Measurements from ENCODE around the gene LGALS7.
"Not testable (repeated sequence)": the region's sequence is repeated elsewhere in the genome, so short reads cannot be mapped to it uniquely, and the experiment has no call there.

Gene LGALS7

DNA sequence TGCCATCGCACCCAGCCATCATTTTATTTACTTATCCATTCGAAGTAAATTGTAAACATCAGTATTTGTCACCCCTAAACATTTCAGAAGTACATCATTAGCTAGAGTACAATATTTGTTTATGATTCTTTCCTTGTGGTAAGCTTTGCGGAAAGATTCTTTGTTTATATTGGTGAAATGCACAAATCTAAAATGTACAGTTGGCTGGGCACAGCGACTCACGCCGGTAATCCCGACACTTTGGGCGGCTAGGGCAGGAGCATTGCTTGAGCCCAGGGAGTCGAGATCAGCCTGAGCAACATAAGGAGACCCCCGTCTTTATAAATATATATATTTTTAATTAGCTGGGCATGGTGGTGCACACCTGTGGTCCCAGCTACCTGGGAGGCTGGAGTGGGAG lies 25.8 kb upstream of the LGALS7 start:
- DNase-seq = no peak

DNA sequence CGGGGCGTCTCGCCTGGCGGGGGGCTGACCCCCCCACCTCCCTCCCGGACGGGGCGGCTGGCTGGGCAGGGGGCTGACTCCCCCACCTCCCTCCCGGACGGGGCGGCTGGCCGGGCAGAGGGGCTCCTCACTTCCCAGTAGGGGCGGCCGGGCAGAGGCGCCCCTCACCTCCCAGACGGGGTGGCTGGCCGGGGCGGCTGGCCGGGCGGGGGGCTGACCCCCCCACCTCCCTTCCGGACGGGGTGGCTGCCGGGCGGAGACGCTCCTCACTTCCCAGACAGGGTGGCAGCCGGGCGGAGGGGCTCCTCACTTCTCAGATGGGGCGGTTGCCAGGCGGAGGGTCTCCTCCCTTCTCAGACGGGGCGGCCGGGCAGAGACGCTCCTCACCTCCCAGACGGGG lies 24.5 kb upstream of the LGALS7 start:
- not testable (repeated sequence) for DNase-seq

DNA sequence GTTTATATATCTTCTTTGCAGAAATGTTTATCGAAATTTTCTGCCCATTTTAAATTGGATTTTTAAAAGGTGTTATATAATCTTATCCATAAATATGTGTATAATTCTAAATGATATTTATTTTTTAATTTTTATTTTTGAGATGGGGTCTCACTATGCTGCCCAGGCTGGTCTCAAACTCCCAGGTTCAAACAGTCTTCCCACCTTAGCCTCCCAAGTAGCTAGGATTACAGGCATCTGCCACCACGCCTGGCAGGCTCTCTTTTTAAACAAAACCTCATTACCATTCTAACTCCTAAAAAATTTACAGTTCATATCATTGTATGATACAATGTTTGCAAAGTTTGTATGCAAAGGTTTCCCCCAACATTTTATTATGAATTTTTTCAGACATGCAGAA lies 22.8 kb upstream of the LGALS7 start:
- DNase-seq = no peak

DNA sequence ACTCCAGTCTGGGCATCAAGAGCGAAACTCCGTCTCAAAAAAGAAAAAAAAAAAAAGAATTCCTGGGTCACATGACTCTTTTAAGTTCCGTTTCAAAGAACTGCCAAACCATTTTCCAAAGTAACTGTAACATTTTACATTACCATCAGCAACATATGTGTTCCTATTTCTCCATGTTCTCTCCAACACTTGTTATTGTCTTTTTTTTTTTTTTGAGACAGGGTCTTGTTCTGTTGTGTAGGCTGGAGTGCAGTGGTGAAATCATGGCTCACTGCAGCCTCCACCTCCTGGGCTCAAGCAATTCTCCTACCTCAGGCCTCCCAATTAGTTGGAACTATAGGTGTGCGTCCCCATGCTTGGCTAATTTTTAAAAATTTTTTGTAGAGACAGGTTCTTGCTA lies 22.2 kb upstream of the LGALS7 start:
- no peak for DNase-seq

DNA sequence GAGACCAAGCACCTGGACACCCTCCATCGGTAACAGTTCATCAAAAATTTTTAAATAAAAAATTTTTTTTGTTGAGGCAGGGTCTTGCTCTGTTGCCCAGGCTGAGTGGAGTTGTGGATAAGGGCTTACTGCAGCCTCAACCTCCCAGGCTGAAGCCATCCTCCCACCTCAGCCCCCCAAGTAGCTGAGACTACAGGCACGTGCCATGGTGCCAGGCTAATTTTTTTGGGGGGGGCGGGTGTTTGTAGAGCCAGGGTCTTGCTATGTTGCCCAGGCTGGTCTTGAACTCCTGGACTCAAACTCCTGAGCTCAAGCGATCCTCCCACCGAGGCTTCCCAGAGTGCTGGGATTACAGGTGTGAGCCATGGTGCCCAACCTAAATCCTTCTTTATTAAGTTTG lies 20.4 kb upstream of the LGALS7 start:
- DNase-seq = no peak

DNA sequence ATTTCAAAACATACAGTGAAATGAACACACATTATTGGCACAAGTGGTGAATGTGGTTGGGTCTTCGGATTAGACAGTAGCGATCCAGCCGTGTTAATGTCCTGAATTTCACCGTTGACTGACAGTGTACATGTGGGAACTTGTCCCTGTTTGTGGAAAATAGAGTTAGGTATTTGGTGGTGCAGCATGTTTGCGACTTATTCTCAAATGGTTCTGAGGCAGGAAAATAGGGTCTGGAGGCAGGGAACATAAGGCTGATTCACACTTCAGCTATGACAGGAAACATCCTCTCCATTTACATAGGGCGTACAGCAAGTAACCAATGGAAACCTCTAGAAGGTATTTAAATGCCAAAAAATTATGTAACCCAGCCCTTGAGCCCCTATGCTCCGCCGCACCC lies 19.9 kb upstream of the LGALS7 start:
- DNase-seq = peak; percentile 56

DNA sequence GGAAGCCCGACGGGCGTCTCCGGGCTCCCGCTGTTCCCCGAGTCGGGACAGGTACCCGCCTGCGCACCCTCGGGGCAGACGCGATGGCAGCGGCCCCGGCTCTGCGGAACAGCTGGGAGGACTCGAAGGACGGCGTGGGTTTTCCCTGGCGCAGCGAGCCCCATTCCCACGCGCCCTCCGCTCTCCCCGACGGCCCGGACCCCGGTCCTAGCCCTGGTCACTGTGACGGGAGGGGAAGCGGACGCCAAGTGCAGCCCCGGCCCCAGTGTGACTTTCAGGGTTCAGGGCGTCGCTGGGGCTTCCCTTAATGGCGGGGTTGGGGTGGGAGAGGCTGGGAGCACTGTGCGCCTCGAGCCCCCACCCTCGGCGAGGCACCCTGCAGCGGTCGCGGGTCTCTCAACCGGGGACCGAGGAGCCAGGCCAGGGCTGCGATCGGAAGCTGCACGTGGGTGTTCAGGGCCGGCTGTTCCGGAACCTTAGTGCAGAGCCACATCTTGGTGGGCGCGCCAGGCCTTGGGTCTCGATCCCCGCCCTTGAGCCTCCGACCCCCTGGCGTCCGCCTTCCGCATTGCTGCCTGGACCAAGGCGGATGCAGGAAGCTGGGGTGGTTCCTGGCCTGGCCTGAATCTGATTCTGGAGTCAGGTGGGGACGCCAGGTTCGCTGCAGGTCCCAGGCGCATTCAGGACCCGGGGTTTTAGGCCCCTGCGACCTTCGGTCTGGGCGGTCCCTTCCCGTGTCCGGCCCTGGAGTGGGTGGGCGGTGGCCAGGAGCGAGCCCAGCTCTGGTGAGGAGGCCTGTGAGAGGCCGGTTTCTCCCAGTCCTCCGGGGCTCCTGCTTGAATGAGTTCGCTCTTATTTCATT lies 19.2 kb upstream of the LGALS7 start:
- DNase-seq = no peak

DNA sequence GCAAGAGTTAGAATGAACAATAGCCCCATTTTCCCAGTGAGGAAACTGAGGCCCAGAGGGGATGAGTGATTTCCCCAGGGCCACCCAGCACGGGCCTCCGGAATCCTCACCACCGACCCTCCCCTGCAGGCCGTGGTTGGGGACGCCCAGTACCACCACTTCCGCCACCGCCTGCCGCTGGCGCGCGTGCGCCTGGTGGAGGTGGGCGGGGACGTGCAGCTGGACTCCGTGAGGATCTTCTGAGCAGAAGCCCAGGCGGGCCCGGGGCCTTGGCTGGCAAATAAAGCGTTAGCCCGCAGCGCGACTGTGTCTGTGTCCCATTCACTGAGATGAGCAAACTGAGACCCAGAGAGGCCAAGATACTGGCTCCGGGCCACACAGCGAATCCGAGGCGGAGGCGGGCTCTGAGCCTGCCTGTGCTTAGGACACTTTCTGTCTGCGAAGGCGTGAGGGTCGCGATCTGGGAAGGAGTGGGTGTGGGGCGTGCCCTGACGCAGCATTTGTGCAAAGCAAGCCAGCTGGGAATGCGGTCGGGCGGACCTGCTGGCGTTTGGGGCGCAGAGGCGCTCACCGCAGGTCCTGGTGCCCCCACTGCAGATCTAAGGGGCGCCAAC lies 18.2 kb upstream of the LGALS7 start:
- not testable (repeated sequence) for DNase-seq

DNA sequence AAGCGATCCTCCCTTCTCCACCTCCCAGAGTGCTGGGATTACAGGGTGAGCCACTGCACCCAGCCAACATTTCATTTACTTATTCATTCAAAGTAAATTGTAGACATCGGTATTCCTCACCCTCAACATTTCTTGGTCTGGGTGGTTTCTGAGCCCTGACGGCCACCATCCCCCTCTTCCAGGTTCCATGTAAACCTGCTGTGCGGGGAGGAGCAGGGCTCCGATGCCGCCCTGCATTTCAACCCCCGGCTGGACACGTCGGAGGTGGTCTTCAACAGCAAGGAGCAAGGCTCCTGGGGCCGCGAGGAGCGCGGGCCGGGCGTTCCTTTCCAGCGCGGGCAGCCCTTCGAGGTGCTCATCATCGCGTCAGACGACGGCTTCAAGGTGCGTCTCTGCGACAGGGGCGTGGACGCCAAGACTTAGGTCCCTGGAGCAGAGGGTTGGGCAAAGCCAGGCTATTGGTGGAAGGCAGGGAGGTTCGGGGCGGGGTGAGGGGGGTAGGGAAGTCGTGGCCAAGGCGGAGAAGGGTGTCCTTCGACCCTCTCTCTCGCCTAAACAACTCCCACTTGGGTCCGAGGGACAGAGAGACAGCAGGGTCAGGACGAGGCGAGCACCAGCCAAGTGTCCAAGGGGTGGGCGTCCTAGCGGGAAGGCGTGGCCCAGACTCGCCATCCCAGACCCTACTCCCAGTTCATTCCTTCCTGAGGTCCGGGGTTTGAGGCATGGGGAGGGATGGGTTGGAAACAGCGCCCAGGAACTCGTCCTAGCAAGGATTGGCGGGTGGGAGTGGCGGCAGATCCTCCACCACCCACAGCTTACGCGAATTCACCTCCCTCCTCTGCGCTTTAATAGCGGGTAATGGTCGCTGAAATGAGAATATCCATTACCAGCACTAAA lies 17.4 kb upstream of the LGALS7 start:
- not testable (repeated sequence) for DNase-seq

DNA sequence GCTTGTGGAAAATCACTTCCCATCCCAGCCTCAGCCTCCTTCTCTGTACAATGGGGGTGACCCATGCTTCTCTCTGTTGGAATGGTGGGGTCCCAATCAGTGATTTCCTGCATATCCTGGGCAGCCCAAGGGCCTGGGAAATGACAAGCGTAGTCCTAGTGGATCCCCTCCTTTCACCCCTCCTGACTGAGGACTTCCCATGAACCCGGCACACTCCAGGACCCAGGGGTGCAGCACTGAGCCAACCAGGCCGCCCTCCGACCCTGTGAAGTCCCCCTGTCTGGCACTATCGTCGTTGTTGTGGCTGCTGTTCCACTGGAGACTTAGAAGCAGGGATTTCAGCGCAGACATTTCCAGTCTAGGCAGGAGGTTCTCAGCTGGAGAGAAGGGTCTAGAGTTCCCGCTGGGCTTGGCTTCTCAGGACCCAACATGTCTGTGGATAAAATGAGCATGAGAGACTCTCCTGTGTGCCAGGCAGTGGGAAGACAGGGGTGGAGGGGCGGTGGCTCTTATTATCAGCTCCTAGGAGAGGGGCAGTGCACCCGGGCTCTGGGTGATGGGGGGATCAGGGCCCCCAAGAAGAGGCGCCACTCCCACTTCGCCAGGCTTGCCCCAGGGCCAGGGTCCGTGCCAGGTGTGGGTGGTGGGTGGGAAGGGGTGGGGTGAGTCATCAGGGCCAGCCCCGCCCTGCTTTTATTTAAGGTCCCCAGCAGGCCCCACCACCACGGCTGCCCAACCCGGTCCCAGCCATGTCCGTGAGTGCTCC lies 15.3 kb upstream of the LGALS7 start, which contains the start of gene LGALS7B:
LGALS7B (plus strand) TSS at position 723 of the 766 bp plus-strand sequence; CDS start at position 750, 27 bp downstream.
- DNase-seq = no peak

DNA sequence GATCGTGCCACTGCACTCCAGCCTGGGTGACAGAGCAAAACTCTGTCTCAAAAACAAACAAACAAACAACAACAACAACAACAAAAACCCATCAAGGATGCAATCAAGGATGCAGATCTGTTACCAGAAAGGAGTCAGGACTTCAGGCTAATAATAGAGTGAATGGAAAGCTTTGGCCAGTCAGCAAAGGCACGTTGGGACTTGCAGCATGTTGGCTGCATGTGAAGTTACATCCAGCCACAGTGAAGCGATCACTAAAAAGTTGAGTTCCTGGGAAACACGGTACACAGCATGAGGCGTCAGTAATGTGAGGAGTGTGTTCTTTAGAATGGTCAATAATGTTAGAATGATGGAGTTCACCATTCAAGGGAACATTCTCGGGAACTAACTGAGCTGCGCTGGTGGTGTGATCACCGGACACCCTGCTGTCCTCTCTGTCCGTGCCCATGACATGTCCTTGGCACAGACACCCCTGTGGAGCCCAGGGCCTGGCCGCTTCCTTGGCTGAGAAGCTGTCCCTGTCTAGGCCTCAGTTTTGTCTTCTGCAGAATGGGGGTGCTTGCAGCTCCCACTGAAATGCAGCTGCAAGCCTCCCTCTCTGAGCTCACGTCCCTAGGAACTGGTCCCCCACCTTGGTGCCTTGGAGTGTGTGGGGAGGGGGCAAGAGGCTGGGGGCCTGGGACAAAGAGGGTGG lies 13.4 kb upstream of the LGALS7 start:
- no peak for DNase-seq

DNA sequence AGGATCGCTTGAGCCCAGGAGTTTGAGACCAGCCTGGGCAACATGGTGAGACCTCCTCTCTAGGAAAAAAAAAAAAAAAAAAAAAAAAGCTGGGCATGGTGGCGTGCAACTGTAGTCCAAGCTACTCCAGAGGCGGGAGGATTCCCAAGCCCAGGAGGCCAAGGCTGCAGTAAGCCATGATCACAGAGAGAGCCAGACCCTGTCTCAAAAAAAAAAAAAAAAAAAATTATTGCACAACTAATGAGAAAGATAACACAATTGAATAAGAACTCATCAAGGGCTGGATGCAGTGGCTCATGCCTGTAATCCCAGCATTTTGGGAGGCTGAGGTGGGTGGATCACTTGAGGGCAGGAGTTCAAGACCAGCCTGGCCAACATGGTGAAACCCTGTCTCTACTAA lies 12.7 kb upstream of the LGALS7 start:
- not testable (repeated sequence) for DNase-seq

DNA sequence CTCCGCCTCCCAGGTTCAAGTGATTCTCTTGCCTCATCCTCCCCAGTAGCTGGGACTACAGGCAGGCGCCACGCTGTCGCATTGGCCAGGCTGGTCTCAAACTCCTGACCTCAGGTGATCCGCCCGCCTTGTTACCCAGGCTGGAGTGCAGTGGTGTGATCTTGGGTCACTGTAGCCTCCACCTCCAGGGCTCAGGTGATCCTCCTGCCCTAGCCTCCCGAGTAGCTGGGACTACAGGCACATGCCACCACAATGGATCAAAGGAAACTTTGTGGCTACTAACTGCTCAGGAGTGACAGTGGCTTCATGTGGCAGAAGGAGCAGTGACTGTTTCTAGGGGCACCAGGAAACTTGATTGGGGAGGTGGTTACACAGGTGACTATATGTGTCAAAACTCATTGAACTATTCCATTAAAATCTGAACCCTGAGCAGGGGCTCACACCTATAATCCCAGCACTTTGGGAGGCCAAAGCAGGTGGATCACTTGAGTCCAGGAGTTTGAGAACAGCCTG lies 11.9 kb upstream of the LGALS7 start:
- DNase-seq = no peak

DNA sequence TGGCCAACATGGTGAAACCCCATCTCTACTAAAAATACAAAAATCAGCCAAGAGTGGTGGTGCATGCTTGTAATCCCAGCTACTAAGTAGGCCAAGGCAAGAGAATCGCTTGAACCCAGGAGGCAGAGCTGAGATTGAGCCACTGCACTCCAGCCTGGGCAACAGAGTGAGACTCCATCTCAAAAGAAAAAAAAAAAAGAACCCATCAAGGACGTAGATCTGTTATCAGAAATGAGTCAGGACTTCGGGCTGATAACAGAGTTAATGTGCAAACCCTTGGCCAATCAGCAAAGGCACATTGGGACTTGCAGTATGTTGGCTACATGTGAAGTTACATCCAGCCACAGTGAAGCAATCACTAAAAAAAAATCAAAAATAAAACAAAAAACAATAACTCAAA lies 10.9 kb upstream of the LGALS7 start:
- no peak for DNase-seq

DNA sequence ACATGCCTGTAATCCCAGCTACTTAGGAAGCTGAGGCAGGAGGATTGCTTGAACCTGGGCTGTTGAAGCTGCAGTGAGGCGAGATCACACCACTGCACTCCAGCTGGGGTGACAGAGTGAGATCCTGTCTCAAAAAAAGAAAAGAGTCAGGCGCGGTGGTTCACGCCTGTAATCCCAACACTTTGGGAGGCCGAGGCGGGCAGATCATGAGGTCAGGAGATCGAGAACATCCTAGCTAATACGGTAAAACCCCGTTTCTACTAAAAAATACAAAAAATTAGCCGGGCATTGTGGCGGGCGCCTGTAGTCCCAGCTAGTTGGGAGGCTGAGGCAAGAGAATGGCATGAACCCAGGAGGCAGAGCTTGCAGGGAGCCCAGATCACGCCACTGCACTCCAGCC lies 8.9 kb upstream of the LGALS7 start:
- not testable (repeated sequence) for DNase-seq

DNA sequence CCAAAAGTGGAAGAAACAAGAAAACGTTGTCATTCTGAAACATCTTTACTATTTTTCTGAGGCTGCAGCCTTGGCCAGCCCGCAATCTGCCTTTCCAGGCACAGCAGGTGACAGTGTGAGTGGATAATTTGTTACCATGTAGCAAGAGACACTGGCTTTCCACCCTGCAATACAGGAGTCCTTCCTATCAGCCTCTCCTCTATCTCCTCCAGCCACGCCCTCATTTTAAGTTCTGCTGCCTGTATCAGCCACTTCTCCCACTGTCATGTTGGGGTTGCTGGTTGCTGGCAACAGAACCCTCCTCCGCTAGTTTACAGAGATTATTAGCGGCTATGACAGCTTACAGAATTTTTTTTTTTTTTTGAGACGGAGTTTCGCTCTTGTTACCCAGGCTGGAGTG lies 7.7 kb upstream of the LGALS7 start:
- no peak for DNase-seq

DNA sequence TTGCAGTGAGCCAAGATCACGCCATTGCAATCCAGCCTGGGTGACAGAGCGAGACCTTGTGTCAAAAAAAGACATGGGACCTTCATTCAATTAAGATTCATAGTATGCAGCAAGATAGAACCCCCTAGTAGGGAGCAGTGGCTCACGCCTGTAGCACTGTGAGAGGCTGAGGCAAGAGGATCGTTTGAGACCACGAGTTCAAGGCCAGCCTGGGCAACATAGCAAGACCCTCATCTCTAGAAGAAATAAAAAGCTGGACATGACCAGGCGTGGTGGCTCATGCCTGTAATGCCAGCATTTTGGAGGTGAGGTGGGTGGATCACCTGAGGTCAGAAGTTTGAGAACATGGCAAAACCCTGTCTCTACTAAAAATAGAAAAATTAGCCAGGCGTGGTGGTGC lies 7.1 kb upstream of the LGALS7 start:
- no peak for DNase-seq

DNA sequence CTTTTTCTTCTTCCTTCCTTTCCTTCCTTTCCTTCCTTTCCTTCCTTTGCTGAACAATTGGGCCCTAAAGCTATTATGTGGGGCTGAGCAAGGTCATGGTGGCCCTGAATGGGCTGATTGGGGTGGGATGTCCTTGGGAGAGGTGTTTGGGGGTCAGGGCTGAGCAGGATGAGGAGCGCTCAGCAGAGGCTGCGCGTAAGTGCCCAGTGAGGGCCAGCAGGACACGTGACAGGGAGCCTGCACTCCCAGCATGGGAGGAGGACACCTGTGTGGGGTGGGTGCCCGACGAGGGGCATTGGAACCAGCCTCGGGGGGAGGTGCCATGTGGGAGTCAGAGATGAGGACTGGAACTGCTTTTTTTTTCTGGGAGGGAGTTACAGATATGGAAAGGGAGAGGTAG lies 5.4 kb upstream of the LGALS7 start:
- no peak for DNase-seq

DNA sequence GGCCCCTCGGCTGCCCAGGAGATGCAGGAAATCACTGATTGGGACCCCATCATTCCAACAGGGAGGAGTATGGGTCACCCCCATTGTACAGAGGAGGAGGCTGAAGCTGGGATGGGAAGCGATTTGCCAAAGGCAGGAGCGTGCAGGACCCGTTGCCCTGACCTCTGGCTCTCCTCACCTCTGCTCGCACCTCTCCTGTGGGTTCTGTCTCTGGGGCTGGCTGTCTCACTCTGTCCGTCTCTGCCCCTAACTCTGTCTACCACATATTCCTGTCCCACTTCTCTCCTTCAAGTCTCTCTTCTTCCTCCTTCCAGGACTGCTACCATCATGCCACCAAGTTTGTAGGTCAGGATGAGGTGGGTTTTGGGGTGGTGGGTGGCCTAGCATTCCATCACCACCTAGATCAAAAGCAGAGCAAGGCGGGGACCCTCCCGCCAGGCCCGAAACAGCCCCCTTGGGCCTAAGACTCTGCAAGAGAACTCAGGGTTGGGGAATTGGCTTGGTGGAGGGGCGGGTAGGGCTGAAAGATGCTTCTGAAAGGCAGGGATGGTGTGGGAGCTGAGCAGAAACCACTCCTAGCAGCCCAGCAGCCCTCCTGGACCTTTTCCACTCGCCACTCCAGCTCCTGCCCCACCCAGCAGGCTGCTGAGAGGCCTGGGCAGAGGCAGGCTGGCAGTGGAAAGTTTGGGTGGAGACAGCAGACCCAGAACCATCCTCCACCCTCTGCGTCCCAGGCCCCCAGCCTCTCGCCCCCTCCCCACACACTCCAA lies 1.0 kb upstream of the LGALS7 start:
- DNase-seq = no peak

DNA sequence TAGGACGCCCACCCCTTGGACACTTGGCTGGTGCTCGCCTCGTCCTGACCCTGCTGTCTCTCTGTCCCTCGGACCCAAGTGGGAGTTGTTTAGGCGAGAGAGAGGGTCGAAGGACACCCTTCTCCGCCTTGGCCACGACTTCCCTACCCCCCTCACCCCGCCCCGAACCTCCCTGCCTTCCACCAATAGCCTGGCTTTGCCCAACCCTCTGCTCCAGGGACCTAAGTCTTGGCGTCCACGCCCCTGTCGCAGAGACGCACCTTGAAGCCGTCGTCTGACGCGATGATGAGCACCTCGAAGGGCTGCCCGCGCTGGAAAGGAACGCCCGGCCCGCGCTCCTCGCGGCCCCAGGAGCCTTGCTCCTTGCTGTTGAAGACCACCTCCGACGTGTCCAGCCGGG lies 1.7 kb downstream of the LGALS7 start:
- not testable (repeated sequence) for DNase-seq

DNA sequence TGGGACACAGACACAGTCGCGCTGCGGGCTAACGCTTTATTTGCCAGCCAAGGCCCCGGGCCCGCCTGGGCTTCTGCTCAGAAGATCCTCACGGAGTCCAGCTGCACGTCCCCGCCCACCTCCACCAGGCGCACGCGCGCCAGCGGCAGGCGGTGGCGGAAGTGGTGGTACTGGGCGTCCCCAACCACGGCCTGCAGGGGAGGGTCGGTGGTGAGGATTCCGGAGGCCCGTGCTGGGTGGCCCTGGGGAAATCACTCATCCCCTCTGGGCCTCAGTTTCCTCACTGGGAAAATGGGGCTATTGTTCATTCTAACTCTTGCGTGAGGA lies 2.4 kb downstream of the LGALS7 start:
- DNase-seq = not testable (repeated sequence)
